ENCODE measurements around the gene CCDC30.
A peak's percentile ranks its signal among the peaks of the same experiment; 100 is the strongest.

The CCDC30 gene

DNA sequence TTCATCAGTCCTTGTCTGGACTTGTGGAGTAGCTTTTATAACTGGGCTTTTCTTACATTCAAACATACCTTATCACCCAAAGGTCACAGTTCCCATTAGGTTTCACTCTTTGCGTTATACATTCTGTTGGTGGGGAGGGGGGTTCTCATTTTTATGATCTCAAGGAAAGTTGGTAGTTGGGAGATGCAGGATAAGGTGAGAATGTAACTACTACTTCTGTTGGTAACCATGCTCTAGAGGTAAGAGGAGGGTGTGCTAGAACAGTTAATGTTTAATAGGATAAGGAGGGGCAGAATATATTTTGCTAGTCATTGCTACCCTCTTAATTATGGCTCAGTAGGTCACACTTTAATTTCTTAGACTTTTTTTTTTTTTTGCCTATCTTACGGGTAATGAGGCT, 229.8 kb downstream of the CCDC30 start:
- no peak overlapping the region for H3K4me3 Mint-ChIP-seq
- H3K27ac Mint-ChIP-seq, result peak overlapping the region; percentile 84
- H3K27me3 Mint-ChIP-seq (ENCODE audit: low read depth, poor library complexity), result no peaks in the 10 kb centered on the region

DNA sequence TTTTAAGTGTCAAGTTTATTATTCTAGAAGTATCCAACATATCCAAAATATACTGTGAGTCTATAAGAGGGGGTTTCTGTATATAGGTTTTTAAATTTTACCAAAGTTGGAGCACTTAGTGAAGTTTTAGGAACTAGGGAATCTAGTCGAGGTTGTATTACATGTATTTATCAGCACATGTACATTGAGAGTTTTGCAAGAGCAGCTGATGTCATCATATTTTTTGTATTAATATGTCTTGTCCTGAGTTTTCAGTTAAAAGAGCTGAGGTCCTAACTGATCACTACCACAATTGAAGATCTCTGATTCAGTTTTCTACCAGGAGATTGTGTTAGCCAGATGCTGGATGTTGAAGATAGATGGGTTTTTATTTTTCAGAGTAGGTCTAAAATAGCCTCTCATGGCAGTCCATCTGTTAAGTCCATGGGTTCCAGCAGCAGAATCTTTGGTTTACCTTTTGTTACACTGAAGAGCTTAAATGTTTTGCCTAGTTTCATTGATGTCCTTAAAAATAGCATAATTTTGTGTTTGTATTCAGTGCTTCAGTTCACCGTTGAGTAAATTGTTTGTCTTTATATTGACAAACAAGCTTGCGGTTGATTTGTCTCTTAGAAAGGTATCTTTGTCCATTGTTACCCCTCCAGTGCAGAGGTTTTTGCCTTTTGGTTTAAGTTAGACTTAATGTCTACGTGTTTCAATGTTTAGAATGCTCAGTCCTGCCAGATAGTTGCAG, 235.2 kb downstream of the CCDC30 start:
- Mint-ChIP-seq H3K27me3 (ENCODE audit: low read depth, poor library complexity) (no peaks in the 10 kb centered on the region), H3K4me3 (no peak overlapping the region), H3K4me1 (no peaks in the 10 kb centered on the region), H3K36me3 (ENCODE audit: low read depth) (peaks cover 94% of the 10 kb centered on the region), H3K27ac (no peak overlapping the region), H3K9me3 (no peaks in the 10 kb centered on the region)
- TF ChIP-seq, protein P1, sequence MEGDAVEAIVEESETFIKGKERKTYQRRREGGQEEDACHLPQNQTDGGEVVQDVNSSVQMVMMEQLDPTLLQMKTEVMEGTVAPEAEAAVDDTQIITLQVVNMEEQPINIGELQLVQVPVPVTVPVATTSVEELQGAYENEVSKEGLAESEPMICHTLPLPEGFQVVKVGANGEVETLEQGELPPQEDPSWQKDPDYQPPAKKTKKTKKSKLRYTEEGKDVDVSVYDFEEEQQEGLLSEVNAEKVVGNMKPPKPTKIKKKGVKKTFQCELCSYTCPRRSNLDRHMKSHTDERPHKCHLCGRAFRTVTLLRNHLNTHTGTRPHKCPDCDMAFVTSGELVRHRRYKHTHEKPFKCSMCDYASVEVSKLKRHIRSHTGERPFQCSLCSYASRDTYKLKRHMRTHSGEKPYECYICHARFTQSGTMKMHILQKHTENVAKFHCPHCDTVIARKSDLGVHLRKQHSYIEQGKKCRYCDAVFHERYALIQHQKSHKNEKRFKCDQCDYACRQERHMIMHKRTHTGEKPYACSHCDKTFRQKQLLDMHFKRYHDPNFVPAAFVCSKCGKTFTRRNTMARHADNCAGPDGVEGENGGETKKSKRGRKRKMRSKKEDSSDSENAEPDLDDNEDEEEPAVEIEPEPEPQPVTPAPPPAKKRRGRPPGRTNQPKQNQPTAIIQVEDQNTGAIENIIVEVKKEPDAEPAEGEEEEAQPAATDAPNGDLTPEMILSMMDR (IDR thresholded peaks at IDR 0.05), result no peak
- no peak for DNase-seq

More for the DNA sequence above, 229.8 kb downstream of the CCDC30 start:
- Mint-ChIP-seq H3K9me3 (no peaks in the 10 kb centered on the region), H3K36me3 (ENCODE audit: low read depth) (peaks cover 53% of the 10 kb centered on the region), H3K4me1 (peaks cover 47% of the 10 kb centered on the region)
- TF ChIP-seq, protein P1 (IDR thresholded peaks at IDR 0.05), result no peak
- no peak for DNase-seq

DNA sequence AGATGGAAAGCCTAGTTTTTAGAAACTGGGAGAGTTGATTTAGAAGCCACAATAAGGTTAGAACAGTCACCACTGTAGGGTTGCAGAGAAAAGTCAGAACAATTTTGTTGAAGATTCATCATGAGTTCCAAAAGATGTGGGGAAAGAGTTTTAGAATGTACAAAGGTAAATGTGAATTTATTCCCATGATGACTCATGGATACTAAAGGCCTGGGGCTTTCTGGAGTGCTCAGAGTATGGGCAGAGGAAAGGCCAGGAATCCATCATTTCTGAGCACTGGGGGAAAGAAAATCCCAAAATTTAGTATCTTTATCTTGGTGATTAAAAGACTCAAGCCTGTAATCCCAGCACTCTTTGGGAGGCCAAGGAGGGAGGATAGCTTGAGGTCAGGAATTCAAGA, 236.9 kb downstream of the CCDC30 start:
- TF ChIP-seq, protein P1 (IDR thresholded peaks at IDR 0.05), result no peak
- no peaks in the 10 kb centered on the region for H3K27me3 Mint-ChIP-seq (ENCODE audit: low read depth, poor library complexity)
- DNase-seq, result no peak
- no peaks in the 10 kb centered on the region for H3K4me1 Mint-ChIP-seq
- H3K36me3 Mint-ChIP-seq (ENCODE audit: low read depth), result peaks cover 95% of the 10 kb centered on the region
- peak overlapping the region; percentile 79 for H3K27ac Mint-ChIP-seq
- H3K9me3 Mint-ChIP-seq, result no peaks in the 10 kb centered on the region
- H3K4me3 Mint-ChIP-seq, result no peak overlapping the region

DNA sequence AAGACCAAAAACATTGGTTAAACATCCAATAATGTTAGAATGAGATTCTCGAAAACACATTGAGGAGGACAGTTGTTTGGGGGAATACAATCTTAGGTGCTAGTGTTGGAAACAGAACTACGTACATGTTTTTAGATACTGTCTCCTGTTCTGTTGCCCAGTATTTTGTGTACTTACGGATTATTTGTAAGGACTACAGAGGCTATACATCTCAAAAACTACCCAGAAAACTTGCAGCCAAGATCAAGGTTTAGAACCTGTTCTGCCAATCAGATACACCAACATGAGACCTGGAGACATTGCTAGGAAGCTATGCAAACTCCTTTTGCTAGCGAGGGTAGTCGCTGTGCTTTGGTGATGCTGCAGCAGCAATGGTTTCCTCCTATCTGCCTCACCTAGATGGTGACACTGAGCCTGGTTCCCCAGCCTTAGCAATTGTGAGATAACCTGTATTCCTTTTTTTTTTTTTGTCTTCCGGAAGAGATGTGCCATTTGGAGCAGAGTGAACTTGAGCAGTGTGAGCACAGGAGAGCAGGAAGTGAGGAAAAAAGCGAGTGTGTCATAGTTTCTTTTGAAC, 240.9 kb downstream of the CCDC30 start:
- Mint-ChIP-seq H3K4me1 (no peaks in the 10 kb centered on the region), H3K27me3 (ENCODE audit: low read depth, poor library complexity) (no peaks in the 10 kb centered on the region), H3K36me3 (ENCODE audit: low read depth) (peaks cover 97% of the 10 kb centered on the region), H3K27ac (peak overlapping the region; percentile 0), H3K4me3 (no peak overlapping the region), H3K9me3 (peaks cover 15% of the 10 kb centered on the region)
- TF ChIP-seq, protein P1 (IDR thresholded peaks at IDR 0.05), result no peak
- no peak for DNase-seq

Data from nephron progenitor cell (in vitro differentiated cells).